ENCODE data around the gene LEF1.

GRCh38 chr4:108149588-108150380, 18.9 kb downstream of the LEF1 start:
- TF ChIP-seq POLR2AphosphoS5 (IDR thresholded peaks at IDR 0.05; ENCODE audit: low read depth, low read length) (no peak), SIN3A (IDR thresholded peaks at IDR 0.05; ENCODE audit: borderline replicate concordance, insufficient read depth, low read length) (no peak)
- TF ChIP-seq, protein P1, sequence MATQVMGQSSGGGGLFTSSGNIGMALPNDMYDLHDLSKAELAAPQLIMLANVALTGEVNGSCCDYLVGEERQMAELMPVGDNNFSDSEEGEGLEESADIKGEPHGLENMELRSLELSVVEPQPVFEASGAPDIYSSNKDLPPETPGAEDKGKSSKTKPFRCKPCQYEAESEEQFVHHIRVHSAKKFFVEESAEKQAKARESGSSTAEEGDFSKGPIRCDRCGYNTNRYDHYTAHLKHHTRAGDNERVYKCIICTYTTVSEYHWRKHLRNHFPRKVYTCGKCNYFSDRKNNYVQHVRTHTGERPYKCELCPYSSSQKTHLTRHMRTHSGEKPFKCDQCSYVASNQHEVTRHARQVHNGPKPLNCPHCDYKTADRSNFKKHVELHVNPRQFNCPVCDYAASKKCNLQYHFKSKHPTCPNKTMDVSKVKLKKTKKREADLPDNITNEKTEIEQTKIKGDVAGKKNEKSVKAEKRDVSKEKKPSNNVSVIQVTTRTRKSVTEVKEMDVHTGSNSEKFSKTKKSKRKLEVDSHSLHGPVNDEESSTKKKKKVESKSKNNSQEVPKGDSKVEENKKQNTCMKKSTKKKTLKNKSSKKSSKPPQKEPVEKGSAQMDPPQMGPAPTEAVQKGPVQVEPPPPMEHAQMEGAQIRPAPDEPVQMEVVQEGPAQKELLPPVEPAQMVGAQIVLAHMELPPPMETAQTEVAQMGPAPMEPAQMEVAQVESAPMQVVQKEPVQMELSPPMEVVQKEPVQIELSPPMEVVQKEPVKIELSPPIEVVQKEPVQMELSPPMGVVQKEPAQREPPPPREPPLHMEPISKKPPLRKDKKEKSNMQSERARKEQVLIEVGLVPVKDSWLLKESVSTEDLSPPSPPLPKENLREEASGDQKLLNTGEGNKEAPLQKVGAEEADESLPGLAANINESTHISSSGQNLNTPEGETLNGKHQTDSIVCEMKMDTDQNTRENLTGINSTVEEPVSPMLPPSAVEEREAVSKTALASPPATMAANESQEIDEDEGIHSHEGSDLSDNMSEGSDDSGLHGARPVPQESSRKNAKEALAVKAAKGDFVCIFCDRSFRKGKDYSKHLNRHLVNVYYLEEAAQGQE (IDR thresholded peaks at IDR 0.05; ENCODE audit: insufficient read depth in 1 of 2, low read depth in 2 of 2, low read length in 2 of 2): no peak

All from PFSK-1 (cell line).